ENCODE data around the gene ATF7IP2.

DNA sequence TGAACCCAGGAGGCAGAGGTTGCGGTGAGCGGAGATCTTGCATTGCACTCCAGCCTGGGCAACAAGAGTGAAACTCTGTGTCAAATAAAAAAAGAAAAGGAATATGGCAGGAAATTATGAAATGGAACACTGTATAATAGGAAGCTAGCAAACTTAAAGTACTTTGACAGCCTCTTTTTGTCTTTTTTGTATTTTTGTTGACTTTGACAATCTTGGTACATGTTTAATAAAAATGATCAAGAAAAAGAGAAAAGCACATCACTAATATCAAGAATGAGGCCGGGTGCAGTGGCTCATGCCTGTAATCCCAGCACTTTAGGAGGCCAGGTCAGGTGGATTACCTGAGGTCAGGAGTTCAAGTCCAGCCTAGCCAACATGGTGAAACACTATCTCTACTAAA, 5.5 kb downstream of the ATF7IP2 start:
- TF ChIP-seq, protein P1, sequence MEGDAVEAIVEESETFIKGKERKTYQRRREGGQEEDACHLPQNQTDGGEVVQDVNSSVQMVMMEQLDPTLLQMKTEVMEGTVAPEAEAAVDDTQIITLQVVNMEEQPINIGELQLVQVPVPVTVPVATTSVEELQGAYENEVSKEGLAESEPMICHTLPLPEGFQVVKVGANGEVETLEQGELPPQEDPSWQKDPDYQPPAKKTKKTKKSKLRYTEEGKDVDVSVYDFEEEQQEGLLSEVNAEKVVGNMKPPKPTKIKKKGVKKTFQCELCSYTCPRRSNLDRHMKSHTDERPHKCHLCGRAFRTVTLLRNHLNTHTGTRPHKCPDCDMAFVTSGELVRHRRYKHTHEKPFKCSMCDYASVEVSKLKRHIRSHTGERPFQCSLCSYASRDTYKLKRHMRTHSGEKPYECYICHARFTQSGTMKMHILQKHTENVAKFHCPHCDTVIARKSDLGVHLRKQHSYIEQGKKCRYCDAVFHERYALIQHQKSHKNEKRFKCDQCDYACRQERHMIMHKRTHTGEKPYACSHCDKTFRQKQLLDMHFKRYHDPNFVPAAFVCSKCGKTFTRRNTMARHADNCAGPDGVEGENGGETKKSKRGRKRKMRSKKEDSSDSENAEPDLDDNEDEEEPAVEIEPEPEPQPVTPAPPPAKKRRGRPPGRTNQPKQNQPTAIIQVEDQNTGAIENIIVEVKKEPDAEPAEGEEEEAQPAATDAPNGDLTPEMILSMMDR (IDR thresholded peaks at IDR 0.05) = no peak
- TF ChIP-seq PRRX2 (CRISPR knock-in tag; IDR thresholded peaks at IDR 0.05) (no peak), NFYB (CRISPR knock-in tag; conservative IDR thresholded peaks at IDR 0.05; ENCODE audit: low read depth) (no peak), RELA (CRISPR knock-in tag; IDR thresholded peaks at IDR 0.05; ENCODE audit: borderline replicate concordance) (no peak), SMAD4 (CRISPR knock-in tag; IDR thresholded peaks at IDR 0.05) (no peak), ZNF121 (CRISPR knock-in tag; IDR thresholded peaks at IDR 0.05) (no peak), CREB1 (CRISPR knock-in tag; IDR thresholded peaks at IDR 0.05) (no peak), MAX (CRISPR knock-in tag; IDR thresholded peaks at IDR 0.05) (no peak), HMGXB4 (CRISPR knock-in tag; IDR thresholded peaks at IDR 0.05) (no peak)
- TF ChIP-seq, protein P2, sequence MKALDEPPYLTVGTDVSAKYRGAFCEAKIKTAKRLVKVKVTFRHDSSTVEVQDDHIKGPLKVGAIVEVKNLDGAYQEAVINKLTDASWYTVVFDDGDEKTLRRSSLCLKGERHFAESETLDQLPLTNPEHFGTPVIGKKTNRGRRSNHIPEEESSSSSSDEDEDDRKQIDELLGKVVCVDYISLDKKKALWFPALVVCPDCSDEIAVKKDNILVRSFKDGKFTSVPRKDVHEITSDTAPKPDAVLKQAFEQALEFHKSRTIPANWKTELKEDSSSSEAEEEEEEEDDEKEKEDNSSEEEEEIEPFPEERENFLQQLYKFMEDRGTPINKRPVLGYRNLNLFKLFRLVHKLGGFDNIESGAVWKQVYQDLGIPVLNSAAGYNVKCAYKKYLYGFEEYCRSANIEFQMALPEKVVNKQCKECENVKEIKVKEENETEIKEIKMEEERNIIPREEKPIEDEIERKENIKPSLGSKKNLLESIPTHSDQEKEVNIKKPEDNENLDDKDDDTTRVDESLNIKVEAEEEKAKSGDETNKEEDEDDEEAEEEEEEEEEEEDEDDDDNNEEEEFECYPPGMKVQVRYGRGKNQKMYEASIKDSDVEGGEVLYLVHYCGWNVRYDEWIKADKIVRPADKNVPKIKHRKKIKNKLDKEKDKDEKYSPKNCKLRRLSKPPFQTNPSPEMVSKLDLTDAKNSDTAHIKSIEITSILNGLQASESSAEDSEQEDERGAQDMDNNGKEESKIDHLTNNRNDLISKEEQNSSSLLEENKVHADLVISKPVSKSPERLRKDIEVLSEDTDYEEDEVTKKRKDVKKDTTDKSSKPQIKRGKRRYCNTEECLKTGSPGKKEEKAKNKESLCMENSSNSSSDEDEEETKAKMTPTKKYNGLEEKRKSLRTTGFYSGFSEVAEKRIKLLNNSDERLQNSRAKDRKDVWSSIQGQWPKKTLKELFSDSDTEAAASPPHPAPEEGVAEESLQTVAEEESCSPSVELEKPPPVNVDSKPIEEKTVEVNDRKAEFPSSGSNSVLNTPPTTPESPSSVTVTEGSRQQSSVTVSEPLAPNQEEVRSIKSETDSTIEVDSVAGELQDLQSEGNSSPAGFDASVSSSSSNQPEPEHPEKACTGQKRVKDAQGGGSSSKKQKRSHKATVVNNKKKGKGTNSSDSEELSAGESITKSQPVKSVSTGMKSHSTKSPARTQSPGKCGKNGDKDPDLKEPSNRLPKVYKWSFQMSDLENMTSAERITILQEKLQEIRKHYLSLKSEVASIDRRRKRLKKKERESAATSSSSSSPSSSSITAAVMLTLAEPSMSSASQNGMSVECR (CRISPR knock-in tag; IDR thresholded peaks at IDR 0.05; ENCODE audit: borderline replicate concordance) = no peak
- TF ChIP-seq, protein P3, sequence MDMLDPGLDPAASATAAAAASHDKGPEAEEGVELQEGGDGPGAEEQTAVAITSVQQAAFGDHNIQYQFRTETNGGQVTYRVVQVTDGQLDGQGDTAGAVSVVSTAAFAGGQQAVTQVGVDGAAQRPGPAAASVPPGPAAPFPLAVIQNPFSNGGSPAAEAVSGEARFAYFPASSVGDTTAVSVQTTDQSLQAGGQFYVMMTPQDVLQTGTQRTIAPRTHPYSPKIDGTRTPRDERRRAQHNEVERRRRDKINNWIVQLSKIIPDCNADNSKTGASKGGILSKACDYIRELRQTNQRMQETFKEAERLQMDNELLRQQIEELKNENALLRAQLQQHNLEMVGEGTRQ (CRISPR knock-in tag; IDR thresholded peaks at IDR 0.05) = no peak
- TF ChIP-seq, protein P4, sequence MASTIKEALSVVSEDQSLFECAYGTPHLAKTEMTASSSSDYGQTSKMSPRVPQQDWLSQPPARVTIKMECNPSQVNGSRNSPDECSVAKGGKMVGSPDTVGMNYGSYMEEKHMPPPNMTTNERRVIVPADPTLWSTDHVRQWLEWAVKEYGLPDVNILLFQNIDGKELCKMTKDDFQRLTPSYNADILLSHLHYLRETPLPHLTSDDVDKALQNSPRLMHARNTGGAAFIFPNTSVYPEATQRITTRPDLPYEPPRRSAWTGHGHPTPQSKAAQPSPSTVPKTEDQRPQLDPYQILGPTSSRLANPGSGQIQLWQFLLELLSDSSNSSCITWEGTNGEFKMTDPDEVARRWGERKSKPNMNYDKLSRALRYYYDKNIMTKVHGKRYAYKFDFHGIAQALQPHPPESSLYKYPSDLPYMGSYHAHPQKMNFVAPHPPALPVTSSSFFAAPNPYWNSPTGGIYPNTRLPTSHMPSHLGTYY (CRISPR knock-in tag; IDR thresholded peaks at IDR 0.05) = no peak
- TF ChIP-seq, protein P5, sequence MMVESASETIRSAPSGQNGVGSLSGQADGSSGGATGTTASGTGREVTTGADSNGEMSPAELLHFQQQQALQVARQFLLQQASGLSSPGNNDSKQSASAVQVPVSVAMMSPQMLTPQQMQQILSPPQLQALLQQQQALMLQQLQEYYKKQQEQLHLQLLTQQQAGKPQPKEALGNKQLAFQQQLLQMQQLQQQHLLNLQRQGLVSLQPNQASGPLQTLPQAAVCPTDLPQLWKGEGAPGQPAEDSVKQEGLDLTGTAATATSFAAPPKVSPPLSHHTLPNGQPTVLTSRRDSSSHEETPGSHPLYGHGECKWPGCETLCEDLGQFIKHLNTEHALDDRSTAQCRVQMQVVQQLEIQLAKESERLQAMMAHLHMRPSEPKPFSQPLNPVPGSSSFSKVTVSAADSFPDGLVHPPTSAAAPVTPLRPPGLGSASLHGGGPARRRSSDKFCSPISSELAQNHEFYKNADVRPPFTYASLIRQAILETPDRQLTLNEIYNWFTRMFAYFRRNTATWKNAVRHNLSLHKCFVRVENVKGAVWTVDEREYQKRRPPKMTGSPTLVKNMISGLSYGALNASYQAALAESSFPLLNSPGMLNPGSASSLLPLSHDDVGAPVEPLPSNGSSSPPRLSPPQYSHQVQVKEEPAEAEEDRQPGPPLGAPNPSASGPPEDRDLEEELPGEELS (CRISPR knock-in tag; IDR thresholded peaks at IDR 0.05) = no peak
